Gastrocnemius medialis (tissue), 4 donors: ENCODE data around the gene GRIA1. TPM values are rescaled to one million over a fixed set of nuclear protein-coding genes. Genes with fewer than 3 reads are reported as not detected.

ENCODE experiments used
- ATAC-seq, 2 donors: fragments of 150-250 bp; one replicate each; pipeline ENCODE4 v1.9.1; 2016
- DNase-seq, 2 donors: peaks; one replicate each; pipeline ENCODE4 v3.0.0-alpha.2; 2019
- H3K27ac ChIP-seq, 4 donors: fragments of 200-600 bp; sonication (generic); 1 replicate in 1 of 4; 2 replicates in 3 of 4; pipeline ENCODE4 v1.5.1; 2016 to 2018; ENCODE audit warnings: mild to moderate bottlenecking in 2 of 4, moderate library complexity in 1 of 4
- H3K27me3 ChIP-seq, 3 donors: fragments of 200-600 bp; sonication (generic) in 2 of 3; 1 replicate in 1 of 3; 2 replicates in 2 of 3; pipeline versions ENCODE4 v1.5.1 to v1.6.0; 2016 to 2019; ENCODE audit warnings: mild to moderate bottlenecking in 1 of 3, moderate library complexity in 1 of 3
- H3K36me3 ChIP-seq, 2 donors: fragments of 200-600 bp; sonication (generic) in 1 of 2; one replicate each; pipeline ENCODE4 v1.5.1; 2017 to 2018
- H3K4me1 ChIP-seq, 2 donors: fragments of 200-600 bp; sonication (generic) in 1 of 2; one replicate each; pipeline ENCODE4 v1.5.1; 2016 to 2017; ENCODE audit warnings: mild to moderate bottlenecking in 2 of 2
- H3K4me3 ChIP-seq, 4 donors: fragments of 200-600 bp; sonication (generic) in 3 of 4; 1 replicate in 1 of 4; 2 replicates in 3 of 4; pipeline ENCODE4 v1.5.1; 2016 to 2019; ENCODE audit warnings: mild to moderate bottlenecking in 2 of 4
- H3K9me3 ChIP-seq, 3 donors: fragments of 200-600 bp; sonication (generic) in 2 of 3; 1 replicate in 1 of 3; 2 replicates in 2 of 3; pipeline ENCODE4 v1.5.1; 2016 to 2019
- CTCF ChIP-seq, 5 experiments: fragments of 450-650 bp in 3 of 5; fragments of 200-600 bp in 2 of 5; sonication (generic) in 2 of 5; IDR thresholded peaks in 4 of 5; conservative IDR thresholded peaks in 1 of 5; 1 replicate in 4 of 5; 2 replicates in 1 of 5; pipeline ENCODE4 v1.5.1; 2016 to 2019; ENCODE audit warnings: antibody characterized with exemption in 5 of 5, mild to moderate bottlenecking in 3 of 5, moderate library complexity in 3 of 5
- POLR2A ChIP-seq, 2 donors: fragments of 450-650 bp; IDR thresholded peaks; one replicate each; pipeline ENCODE4 v1.6.1; 2017; ENCODE audit warnings: antibody characterized with exemption in 2 of 2, mild to moderate bottlenecking in 2 of 2, moderate library complexity in 2 of 2
- in situ Hi-C, 4 donors: fragments of 200-750 bp; cut with MboI; loops; one replicate each; pipeline versions ENCODE4 v1.15.0 to v1.8.0; 2017; ENCODE audit warnings: low sequenced_read_pairs in 4 of 4
- intact Hi-C: fragments of 100-400 bp; cut with DNase I; formaldehyde crosslinking; loops from one replicate; pipeline ENCODE4 v1.15.1; 2023; ENCODE audit warnings: low total_unique reads
- total RNA-seq, 4 donors: library from RNA; depleted of rRNA; stranded (reverse); fragments of >200 nt; gene quantifications; one replicate each; pipeline versions ENCODE4 v1.1.0 to v1.2.3, GENCODE V29; 2016

Gene GRIA1
- total RNA-seq, 4 donors from 2014 or later = 0.18 to 0.46 TPM; not detected in 2

GRCh38 chr5:153791339-153791738, 300.9 kb downstream of the GRIA1 start:
- no peaks in the 10 kb centered on the region for H3K27me3 ChIP-seq
- in situ Hi-C loops = no loop called here
- no peaks in the 10 kb centered on the region for H3K36me3 ChIP-seq
- TF ChIP-seq CTCF (IDR thresholded peaks at IDR 0.05 in 4 of 5, conservative IDR thresholded peaks at IDR 0.05 in 1 of 5) (no peak), POLR2A (IDR thresholded peaks at IDR 0.05) (no peak)
- H3K4me3 ChIP-seq = no peak overlapping the region
- intact Hi-C loops = no loop called here
- ATAC-seq (no peak), DNase-seq (no peak)
- no peak overlapping the region for H3K27ac ChIP-seq
- H3K9me3 ChIP-seq = no peaks in the 10 kb centered on the region
- no peaks in the 10 kb centered on the region for H3K4me1 ChIP-seq

GRCh38 chr5:153792305-153792704, 301.8 kb downstream of the GRIA1 start:
- Histone ChIP-seq H3K4me1 (no peaks in the 10 kb centered on the region), H3K9me3 (no peaks in the 10 kb centered on the region), H3K36me3 (no peaks in the 10 kb centered on the region), H3K4me3 (no peak overlapping the region), H3K27ac (no peak overlapping the region), H3K27me3 (no peaks in the 10 kb centered on the region)
- ATAC-seq (no peak), DNase-seq (no peak)
- no peak for TF ChIP-seq POLR2A (IDR thresholded peaks at IDR 0.05)
- TF ChIP-seq CTCF (IDR thresholded peaks at IDR 0.05 in 4 of 5, conservative IDR thresholded peaks at IDR 0.05 in 1 of 5) = no peak
- intact Hi-C loops (no loop called here), in situ Hi-C loops (no loop called here)

GRCh38 chr5:153793699-153794098, 303.2 kb downstream of the GRIA1 start:
- no peaks in the 10 kb centered on the region for H3K4me1 ChIP-seq
- H3K36me3 ChIP-seq = no peaks in the 10 kb centered on the region
- H3K9me3 ChIP-seq = no peaks in the 10 kb centered on the region
- in situ Hi-C loops (no loop called here), intact Hi-C loops (no loop called here)
- TF ChIP-seq POLR2A (IDR thresholded peaks at IDR 0.05) (no peak), CTCF (IDR thresholded peaks at IDR 0.05 in 4 of 5, conservative IDR thresholded peaks at IDR 0.05 in 1 of 5) (no peak)
- no peaks in the 10 kb centered on the region for H3K27me3 ChIP-seq
- H3K27ac ChIP-seq = no peak overlapping the region
- no peak overlapping the region for H3K4me3 ChIP-seq
- DNase-seq (no peak), ATAC-seq (no peak)

- no peak overlapping the region for H3K27ac ChIP-seq
- intact Hi-C loops (no loop called here), in situ Hi-C loops (no loop called here)
- DNase-seq = no peak
- H3K36me3 ChIP-seq = no peaks in the 10 kb centered on the region
- no peaks in the 10 kb centered on the region for H3K4me1 ChIP-seq
- no peaks in the 10 kb centered on the region for H3K9me3 ChIP-seq
- no peak overlapping the region for H3K4me3 ChIP-seq
- no peaks in the 10 kb centered on the region for H3K27me3 ChIP-seq
- no peak for TF ChIP-seq POLR2A (IDR thresholded peaks at IDR 0.05)
- no peak for TF ChIP-seq CTCF (IDR thresholded peaks at IDR 0.05 in 4 of 5, conservative IDR thresholded peaks at IDR 0.05 in 1 of 5)
- no peak for ATAC-seq
Observed at GRCh38 chr5:153794327-153794726, 303.9 kb downstream of the GRIA1 start.

- no peak overlapping the region for H3K4me3 ChIP-seq
- intact Hi-C loops = no loop called here
- no peaks in the 10 kb centered on the region for H3K9me3 ChIP-seq
- in situ Hi-C loops = no loop called here
- no peak overlapping the region for H3K27ac ChIP-seq
- no peak for ATAC-seq
- no peaks in the 10 kb centered on the region for H3K4me1 ChIP-seq
- no peak for DNase-seq
- no peaks in the 10 kb centered on the region for H3K36me3 ChIP-seq
- no peaks in the 10 kb centered on the region for H3K27me3 ChIP-seq
- TF ChIP-seq POLR2A (IDR thresholded peaks at IDR 0.05) (no peak), CTCF (IDR thresholded peaks at IDR 0.05 in 4 of 5, conservative IDR thresholded peaks at IDR 0.05 in 1 of 5) (no peak)
Observed at GRCh38 chr5:153796527-153796926, 306.1 kb downstream of the GRIA1 start.
